Activated CD8-positive, alpha-beta memory T cell treated with anti-CD3 and anti-CD28 coated beads for 4 hours (primary cell): Measurements from ENCODE around the gene DCLRE1C.
A peak's percentile ranks its signal among the peaks of the same experiment; 100 is the strongest.
"Not testable (repeated sequence)": the region's sequence is repeated elsewhere in the genome, so short reads cannot be mapped to it uniquely, and the experiment has no call there.

ENCODE experiments used
- DNase-seq, 2 donors: peaks; one replicate each; pipeline ENCODE4 v3.0.0-alpha.2; 2020; ENCODE audit warnings: low read depth in 2 of 2

DCLRE1C gene

DNA sequence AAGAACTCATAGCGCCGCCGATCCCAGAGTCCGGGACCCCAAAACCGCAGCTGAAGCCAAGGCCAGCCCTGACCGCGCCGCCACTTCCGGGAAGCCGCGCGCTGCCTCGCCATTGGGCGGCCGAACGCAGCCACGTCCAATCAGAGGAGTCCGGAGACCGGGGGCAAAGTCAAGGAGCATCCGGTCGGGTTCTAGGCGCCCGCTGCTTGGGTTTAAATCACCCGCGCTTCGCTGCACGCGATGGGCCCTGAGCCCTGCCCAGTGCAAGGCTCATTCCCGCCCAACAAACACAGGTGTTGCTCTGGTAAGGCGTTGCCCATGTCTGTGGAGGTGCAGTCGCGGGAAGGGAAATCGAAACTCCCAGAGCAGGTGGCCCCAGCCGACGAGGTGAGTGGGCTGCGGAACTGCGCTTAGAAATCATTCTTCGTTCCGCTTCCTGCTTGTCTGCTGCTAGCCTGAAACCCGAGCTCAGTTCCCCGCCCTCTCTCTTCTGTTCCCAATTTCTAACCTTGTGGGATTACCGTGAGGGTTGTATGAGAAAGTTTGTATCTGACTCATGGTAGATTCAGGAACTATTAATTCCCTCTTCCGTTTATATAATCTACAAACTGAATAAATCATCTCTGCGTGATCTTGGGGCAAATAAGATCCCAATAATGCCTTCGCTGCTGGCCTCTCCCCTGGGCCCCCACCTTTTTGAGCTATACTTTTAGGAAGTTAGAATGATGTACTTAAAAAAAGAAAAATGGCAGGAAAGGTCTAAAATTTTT, at the start of gene DCLRE1C:
TSS of gene DCLRE1C (minus strand) at position 96 of the 770 bp plus-strand sequence. CDS start at position 10, 86 bp downstream.
- peak; percentile 76 for DNase-seq

GRCh38 chr10:14995964-14996565, 42.2 kb upstream of the DCLRE1C start:
- DNase-seq, result no peak

DNA sequence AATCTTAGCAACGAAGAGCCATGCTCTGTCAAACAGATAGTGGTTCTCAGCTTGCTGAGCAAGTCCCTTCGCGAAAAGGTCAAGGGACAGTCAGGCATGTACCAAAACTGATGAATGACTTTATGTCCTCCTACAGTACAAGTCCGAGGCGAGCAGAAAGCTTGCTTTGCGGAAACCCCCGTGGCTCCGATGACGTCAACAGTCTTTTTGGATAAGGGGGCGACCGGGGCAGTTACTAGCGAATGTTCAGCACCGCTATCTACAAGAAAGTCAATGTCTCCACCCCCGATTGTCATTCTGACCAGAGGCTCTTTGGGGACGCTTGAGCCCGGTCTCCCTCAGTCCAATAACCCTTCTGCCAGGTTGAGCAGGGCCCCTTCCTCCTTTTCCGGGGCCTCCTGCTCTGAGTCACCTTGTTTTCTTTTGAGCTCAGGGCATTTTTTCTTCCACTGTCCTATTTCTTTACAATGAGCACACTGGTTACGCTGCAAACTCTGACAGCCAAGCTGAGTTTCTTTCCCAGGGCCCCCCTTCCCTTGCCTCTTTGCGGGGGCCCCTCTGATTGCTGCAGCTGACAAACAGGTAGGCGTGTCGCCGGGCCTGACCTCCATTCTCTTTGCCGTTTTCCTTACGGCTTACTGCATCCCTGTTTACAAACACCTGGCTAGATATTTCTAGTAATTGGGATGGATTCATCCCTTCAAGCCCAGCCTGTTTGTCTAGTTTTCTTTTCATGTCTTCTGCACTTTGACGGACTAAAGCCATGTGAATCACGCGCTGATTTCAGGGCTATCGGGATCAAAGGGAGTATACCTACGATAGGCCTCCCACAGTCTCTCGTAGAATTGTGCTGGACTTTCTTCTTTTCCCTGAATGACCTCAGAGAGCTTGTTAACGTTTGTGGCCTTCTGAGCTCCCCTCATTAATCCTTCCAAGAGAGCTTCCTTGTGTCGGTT, 39.9 kb upstream of the DCLRE1C start:
- DNase-seq, result not testable (repeated sequence)

- not testable (repeated sequence) for DNase-seq
These were observed 38.4 kb upstream of the DCLRE1C start for GRCh38 chr10:14992336-14992735.

GRCh38 chr10:14991035-14991749, 37.3 kb upstream of the DCLRE1C start:
- DNase-seq, result peak in 1 of 2 donors; percentile 31

GRCh38 chr10:14989552-14989951, 35.7 kb upstream of the DCLRE1C start:
- not testable (repeated sequence) for DNase-seq

DNA sequence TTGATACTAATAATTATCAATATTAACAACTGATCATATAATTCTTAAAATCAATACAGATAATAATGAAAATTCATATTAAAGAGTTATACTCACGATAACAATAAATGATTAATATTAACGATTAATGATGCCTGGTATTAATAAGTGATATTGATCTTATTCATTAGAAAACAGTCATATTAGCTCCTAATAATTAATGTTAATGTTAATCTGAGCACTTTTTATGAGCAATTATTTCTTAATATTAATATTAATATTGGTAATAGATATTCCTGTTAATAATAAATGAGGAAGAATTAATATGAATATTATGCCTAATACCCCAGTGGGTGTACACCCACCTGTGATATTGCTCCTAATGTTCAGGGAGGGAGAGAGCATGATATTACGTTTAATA, 28.8 kb upstream of the DCLRE1C start:
- DNase-seq, result no peak

- DNase-seq, result no peak
These were observed 21.9 kb upstream of the DCLRE1C start for GRCh38 chr10:14975672-14976273.

DNA sequence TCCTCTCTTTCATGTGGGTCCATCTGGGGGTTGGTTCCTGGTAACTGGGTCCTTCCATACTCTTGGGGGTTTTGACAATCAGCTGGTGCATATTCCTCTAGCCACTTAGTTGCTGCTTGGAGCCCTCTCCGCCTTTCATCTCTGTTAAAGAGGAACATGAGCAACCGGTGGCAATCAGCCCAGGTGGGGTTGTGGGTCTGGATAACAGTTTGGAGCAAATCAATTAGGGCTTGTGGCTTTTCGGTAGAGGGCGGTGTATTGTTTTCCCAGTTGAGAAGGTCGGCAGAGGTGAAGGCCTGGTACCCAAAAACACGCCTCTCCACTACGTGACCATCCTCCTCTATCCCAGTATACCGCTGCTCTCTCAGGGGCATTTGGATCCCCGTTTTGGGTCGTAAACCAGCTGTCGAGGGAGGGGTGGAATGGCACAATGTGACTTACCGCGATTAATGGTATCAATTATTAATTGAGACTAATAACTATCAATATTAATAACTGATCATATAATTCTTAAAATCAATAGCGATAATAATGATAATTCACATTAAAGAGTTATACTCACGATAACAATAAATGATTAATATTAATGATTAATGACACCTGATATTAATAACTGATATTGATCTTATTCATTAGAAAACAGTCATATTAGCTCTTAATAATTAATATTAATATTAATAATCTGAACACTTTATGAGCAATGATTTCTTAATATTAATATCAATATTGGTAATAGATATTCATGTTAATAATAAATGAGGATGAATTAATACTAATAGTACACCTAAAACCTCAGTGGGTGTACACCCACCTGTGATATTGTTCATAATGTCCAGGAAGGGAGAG, 20.5 kb upstream of the DCLRE1C start:
- not testable (repeated sequence) for DNase-seq

DNA sequence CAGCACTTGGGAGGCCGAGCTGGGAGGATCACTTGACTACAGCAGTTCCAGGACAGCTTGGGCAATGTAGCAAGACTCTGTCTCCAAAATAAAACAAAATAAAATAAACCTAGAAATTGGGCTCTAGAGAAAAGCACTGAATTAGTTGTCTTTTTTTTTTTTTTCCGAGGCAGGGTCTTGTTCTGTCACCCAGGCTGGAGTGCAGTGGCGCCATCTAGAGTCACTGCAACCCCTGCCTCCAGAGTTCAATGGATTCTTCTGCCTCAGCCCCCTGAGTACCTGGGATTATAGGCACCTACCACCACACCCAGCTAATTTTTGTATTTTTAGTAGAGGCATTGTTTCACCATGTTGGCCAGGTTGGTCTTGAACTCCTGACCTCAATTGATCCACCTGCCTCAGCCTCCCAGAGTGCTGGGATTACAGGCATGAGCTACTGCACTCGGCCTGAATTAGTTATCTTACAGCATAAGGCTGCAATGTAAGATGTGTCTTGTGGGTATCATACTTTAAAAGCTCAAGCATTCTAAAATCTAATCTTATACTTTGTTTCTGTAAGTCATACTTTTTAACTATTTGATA, 18.1 kb upstream of the DCLRE1C start:
- DNase-seq, result no peak

DNA sequence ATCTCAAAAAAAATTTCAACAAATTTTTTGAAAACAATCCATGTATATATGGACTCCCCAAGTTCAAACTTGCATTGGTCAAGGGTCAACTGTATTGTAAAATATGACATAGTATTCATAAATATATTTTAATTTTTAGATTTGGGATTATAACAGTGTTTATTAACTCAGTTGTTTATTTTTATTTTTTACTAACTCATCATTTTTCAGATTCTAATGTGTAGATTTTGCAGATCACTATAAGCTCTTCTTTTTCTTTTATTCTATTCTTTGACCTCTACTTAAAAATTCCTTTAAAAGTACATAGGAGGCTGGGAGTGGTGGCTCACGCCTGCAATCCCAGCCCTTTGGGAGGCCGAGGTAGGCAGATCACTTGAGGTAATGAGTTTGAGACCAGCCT, 14.0 kb upstream of the DCLRE1C start:
- no peak for DNase-seq

DNA sequence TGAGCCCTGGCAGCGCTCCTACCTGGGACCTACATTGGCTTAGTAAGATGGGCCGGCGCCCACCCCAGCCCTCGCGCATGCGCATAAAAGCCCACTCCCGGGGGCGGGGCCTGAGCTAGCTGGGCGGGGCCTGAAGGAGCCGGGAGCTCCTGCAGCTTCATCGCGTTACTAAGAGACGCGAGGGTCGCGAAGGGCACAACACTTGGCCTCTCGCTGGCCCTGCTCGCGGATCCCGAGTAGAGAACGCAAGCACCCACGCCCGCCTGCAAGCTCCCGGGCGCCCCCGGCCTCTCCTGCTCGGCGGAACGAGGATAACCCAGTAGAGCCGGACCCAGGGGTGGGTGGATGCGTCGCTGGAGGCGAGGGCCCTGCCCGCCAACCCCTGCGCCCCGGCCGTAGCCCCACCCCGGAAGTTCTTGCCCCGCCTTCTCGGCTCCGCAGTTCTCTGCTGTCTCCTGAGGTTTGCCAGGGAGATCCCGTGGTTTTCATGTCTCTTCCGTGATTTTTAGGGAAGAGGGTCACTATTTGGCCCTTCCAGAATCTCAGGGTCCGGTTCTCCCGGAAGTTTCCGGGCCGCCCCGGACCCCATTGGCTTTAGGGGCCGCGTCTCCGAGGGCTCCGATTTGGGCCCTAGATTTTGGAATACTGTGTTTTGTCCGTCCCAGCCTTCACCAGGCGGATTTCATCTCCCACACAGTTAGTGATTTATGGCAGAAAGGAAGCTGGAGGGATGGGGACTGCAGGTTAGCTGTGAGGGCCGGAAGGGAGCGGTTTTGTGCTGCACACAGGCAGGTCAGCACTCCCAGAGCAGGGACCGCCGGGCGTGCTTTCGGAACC, 5.5 kb upstream of the DCLRE1C start, which contains the start of gene MEIG1:
TSS of gene MEIG1 (plus strand) at position 168 of the 837 bp plus-strand sequence. CDS start 7,081 bp downstream, outside the sequence.
- peak; percentile 81 to 91 for DNase-seq

- DNase-seq, result no peak
These were observed 5.0 kb upstream of the DCLRE1C start for GRCh38 chr10:14958872-14959220.

DNA sequence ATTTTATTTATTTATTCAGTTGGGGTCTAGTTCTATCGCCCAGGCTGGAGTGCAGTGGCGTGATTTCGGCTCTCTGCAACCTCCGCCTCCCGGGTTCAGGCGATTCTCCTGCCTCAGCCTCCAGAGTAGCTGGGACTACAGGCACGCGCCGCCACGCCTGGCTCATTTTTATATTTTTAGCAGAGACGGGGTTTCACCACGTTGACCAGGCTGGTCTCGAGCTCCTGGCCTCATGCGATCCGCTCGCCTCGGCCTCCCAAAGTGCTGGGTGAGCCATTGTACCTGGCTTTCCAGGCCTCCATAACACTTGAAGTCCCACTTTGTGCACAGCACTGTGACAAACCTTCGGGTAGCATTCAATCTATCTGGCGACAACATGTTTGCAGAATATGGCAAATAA, 1.0 kb upstream of the DCLRE1C start:
- no peak for DNase-seq

GRCh38 chr10:14953424-14954000, 384 bp downstream of the DCLRE1C start:
- DNase-seq, result no peak

GRCh38 chr10:14952851-14953423, 959 bp downstream of the DCLRE1C start:
- no peak for DNase-seq

- DNase-seq, result no peak
These were observed 4.6 kb downstream of the DCLRE1C start for GRCh38 chr10:14949291-14949690.

DNA sequence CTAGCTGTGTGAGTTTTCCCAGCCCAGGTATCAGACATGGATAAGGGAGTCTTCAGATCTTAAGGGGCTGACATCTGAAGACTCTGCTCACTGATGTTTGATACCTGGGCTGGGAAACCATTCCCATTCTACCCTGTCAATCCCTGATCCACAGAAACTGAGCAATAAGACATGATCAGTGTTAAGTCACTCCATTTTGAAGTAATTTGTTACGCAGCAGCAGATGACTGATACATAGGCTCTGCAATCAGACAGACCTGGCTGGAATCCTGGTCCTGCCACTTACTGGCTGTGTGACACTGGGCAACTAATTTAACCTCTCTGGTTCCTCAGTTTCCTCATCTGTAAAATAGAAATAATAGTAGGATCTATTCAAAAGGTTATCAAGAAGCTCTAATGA, 6.6 kb downstream of the DCLRE1C start:
- DNase-seq, result no peak
